Spleen (tissue), 11 donors: Measurements from ENCODE around the gene ANG. TPM values are rescaled to one million over a fixed set of nuclear protein-coding genes. Genes with fewer than 3 reads are reported as not detected.

Experiments
- DNase-seq: peaks from one replicate; pipeline ENCODE4 v3.0.0-alpha.2; 2020
- H3K27ac ChIP-seq, 8 donors: fragments of 200-600 bp; sonication (generic) in 7 of 8; 1 replicate in 4 of 8; 2 replicates in 4 of 8; pipeline versions ENCODE4 v1.5.0 to v1.8.0; 2016 to 2021; ENCODE audit warnings: inconsistent platforms in 4 of 8, mild to moderate bottlenecking in 4 of 8, moderate library complexity in 1 of 8
- H3K27me3 ChIP-seq, 7 donors: fragments of 200-600 bp; sonication (generic) in 6 of 7; replicated peaks in 1 of 7; 1 replicate in 4 of 7; 2 replicates in 3 of 7; pipeline versions ENCODE4 v1.5.0 to v1.8.0; 2016 to 2021; ENCODE audit warnings: inconsistent platforms in 3 of 7, mild to moderate bottlenecking in 1 of 7
- H3K36me3 ChIP-seq, 6 donors: fragments of 200-600 bp; sonication (generic) in 5 of 6; 1 replicate in 4 of 6; 2 replicates in 2 of 6; pipeline versions ENCODE4 v1.5.0 to v1.8.0; 2016 to 2021; ENCODE audit warnings: inconsistent platforms in 2 of 6
- H3K4me1 ChIP-seq, 6 donors: fragments of 200-600 bp; sonication (generic) in 5 of 6; 1 replicate in 3 of 6; 2 replicates in 3 of 6; pipeline versions ENCODE4 v1.5.0 to v1.8.0; 2016 to 2021; ENCODE audit warnings: inconsistent platforms in 3 of 6
- H3K4me3 ChIP-seq, 8 donors: fragments of 200-600 bp; sonication (generic) in 7 of 8; 1 replicate in 4 of 8; 2 replicates in 4 of 8; pipeline versions ENCODE4 v1.5.0 to v1.8.0; 2016 to 2021; ENCODE audit warnings: inconsistent platforms in 4 of 8, mild to moderate bottlenecking in 4 of 8, moderate library complexity in 2 of 8
- H3K9me3 ChIP-seq, 8 donors: fragments of 200-600 bp; sonication (generic) in 7 of 8; 1 replicate in 4 of 8; 2 replicates in 4 of 8; pipeline versions ENCODE4 v1.5.0 to v1.8.0; 2016 to 2021; ENCODE audit warnings: inconsistent platforms in 4 of 8
- CTCF ChIP-seq, 11 experiments: fragments of 200-600 bp in 7 of 11; fragments of 450-650 bp in 4 of 11; sonication (generic) in 4 of 11; IDR thresholded peaks in 8 of 11; conservative IDR thresholded peaks in 3 of 11; 1 replicate in 7 of 11; 2 replicates in 4 of 11; pipeline versions ENCODE4 v1.4.0 to v1.8.0; 2016 to 2021; ENCODE audit warnings: antibody characterized with exemption in 11 of 11, inconsistent platforms in 4 of 11, mild to moderate bottlenecking in 1 of 11
- POLR2A ChIP-seq, 3 donors: fragments of 450-650 bp; IDR thresholded peaks; one replicate each; pipeline ENCODE4 v1.5.1; 2017; ENCODE audit warnings: antibody characterized with exemption in 3 of 3, mild to moderate bottlenecking in 1 of 3
- POLR2AphosphoS5 ChIP-seq, 3 donors: sonication (generic); formaldehyde crosslinking; IDR thresholded peaks; one replicate each; pipeline ENCODE4 v1.5.1; 2017; ENCODE audit warnings: antibody characterized with exemption in 3 of 3
- WGBS, 5 donors: extraction: QIAGEN DNeasy Blood & Tissue Kit in 3 of 5; methylation state at CpG; one replicate each; pipeline versions ENCODE4 v1.1.5 to v1.1.7; 2013 to 2018; 5-methylcytosine and 5-hydroxymethylcytosine counted together
- intact Hi-C: fragments of 100-400 bp; cut with DNase I; formaldehyde crosslinking; loops from one replicate; pipeline ENCODE4 v1.15.0; 2023; ENCODE audit warnings: low total_unique reads
- polyA plus RNA-seq, 3 donors: library from polyadenylated mRNA; stranded (reverse); fragments of 200-250 nt; gene quantifications; one replicate each; pipeline ENCODE4 v1.2.1, GENCODE V29; 2013
- total RNA-seq, 7 donors: library from RNA; depleted of rRNA in 3 of 7; stranded (reverse); fragments of >200 nt in 3 of 7; fragmentation: NEBNext Ultra II Directional in 4 of 7; extraction: Animal tissue kit (Norgen Biotek cat#: 25700) in 4 of 7; gene quantifications; one replicate each; pipeline versions ENCODE4 v1.1.0 to v1.2.1, GENCODE V29; 2016 to 2021
- donor health status: healthy with polysubstance abuse.
- donor health status: DM: no; HTN: no; CAD: no; lungs with moderate emphysema.
- donor health status: DM: no; HTN: no; CAD: no.
- donor health status: Bipolar disorder and iron deficiency.
- donor health status: healthy.
- donor health status: DM: no; HTN: no; CAD: no.
- donor health status: DM: yes; HTN: yes; CAD: no.

The ANG gene
- total and polyA plus RNA-seq, 10 donors = 1.6 to 10.2 (median 4.3) TPM

GRCh38 chr14:20644520-20644919 is 44.0 kb upstream of the ANG start:
- no peak overlapping the region for H3K27ac ChIP-seq
- H3K4me1 ChIP-seq = no peaks in the 10 kb centered on the region
- no peak overlapping the region for H3K4me3 ChIP-seq
- H3K36me3 ChIP-seq = no peaks in the 10 kb centered on the region
- H3K27me3 ChIP-seq = peaks cover 0 to 25% (median 0%) of the 10 kb centered on the region in 7 donors
- WGBS, 5 donors = 89 to 100% (median 97%) methylated on average over 2 of the region's 2 CpGs
- intact Hi-C loops = no loop called here
- DNase-seq = no peak
- H3K9me3 ChIP-seq = no peaks in the 10 kb centered on the region
- TF ChIP-seq POLR2AphosphoS5 (IDR thresholded peaks at IDR 0.05) (no peak), POLR2A (IDR thresholded peaks at IDR 0.05) (no peak), CTCF (IDR thresholded peaks at IDR 0.05 in 8 of 11, conservative IDR thresholded peaks at IDR 0.05 in 3 of 11) (no peak)

GRCh38 chr14:20645481-20645880 is 43.1 kb upstream of the ANG start:
- WGBS, 5 donors = 86 to 97% (median 93%) methylated on average over 1 of the region's 1 CpG

GRCh38 chr14:20652996-20653975 is 35.3 kb upstream of the ANG start:
- TF ChIP-seq POLR2AphosphoS5 (IDR thresholded peaks at IDR 0.05) = no peak
- TF ChIP-seq POLR2A (IDR thresholded peaks at IDR 0.05) = no peak
- no peak for TF ChIP-seq CTCF (IDR thresholded peaks at IDR 0.05 in 8 of 11, conservative IDR thresholded peaks at IDR 0.05 in 3 of 11)
- Histone ChIP-seq H3K27me3 (peaks cover 0 to 91% (median 62%) of the 10 kb centered on the region in 7 donors), H3K27ac (no peak overlapping the region), H3K36me3 (no peaks in the 10 kb centered on the region), H3K9me3 (no peaks in the 10 kb centered on the region), H3K4me1 (peaks cover 0 to 22% (median 6%) of the 10 kb centered on the region in 6 donors), H3K4me3 (peak overlapping the region in 1 of 8 donors; percentile 52)
- intact Hi-C loops = no loop called here
- WGBS, 5 donors = 2 to 9% (median 5%) methylated on average over 33 to 39 of the region's 39 CpGs
- peak; percentile 53 for DNase-seq

More at GRCh38 chr14:20645481-20645880, 43.1 kb upstream of the ANG start:
- H3K27me3 ChIP-seq = peaks cover 0 to 34% (median 3%) of the 10 kb centered on the region in 7 donors
- DNase-seq = no peak
- no peaks in the 10 kb centered on the region for H3K9me3 ChIP-seq
- H3K4me3 ChIP-seq = no peak overlapping the region
- H3K27ac ChIP-seq = no peak overlapping the region
- TF ChIP-seq POLR2AphosphoS5 (IDR thresholded peaks at IDR 0.05) (no peak), POLR2A (IDR thresholded peaks at IDR 0.05) (no peak)
- H3K36me3 ChIP-seq = no peaks in the 10 kb centered on the region
- no peaks in the 10 kb centered on the region for H3K4me1 ChIP-seq
- intact Hi-C loops = no loop called here

- no peak overlapping the region for H3K4me3 ChIP-seq
- 66 to 85% (median 81%) methylated on average over 4 of the region's 4 CpGs for WGBS, 5 donors
- H3K36me3 ChIP-seq = no peaks in the 10 kb centered on the region
- TF ChIP-seq POLR2AphosphoS5 (IDR thresholded peaks at IDR 0.05) (no peak), CTCF (IDR thresholded peaks at IDR 0.05 in 8 of 11, conservative IDR thresholded peaks at IDR 0.05 in 3 of 11) (no peak), POLR2A (IDR thresholded peaks at IDR 0.05) (no peak)
- H3K4me1 ChIP-seq = peaks cover 0 to 22% (median 6%) of the 10 kb centered on the region in 6 donors
- intact Hi-C loops = no loop called here
- H3K9me3 ChIP-seq = no peaks in the 10 kb centered on the region
- no peak for DNase-seq
- peaks cover 0 to 98% (median 75%) of the 10 kb centered on the region in 7 donors for H3K27me3 ChIP-seq
- H3K27ac ChIP-seq = no peak overlapping the region
Observed at GRCh38 chr14:20655851-20656250, 32.7 kb upstream of the ANG start.
